ENCODE data around the gene LRFN2. TPM values are rescaled to one million over a fixed set of nuclear protein-coding genes. Genes with fewer than 3 reads are reported as not detected.

Gene LRFN2
- total and polyA plus RNA-seq, 2 donors (not counting 1 experiment from before 2014, with no cell fraction given): not detected

GRCh38 chr6:40461643-40462042 lies 125.5 kb downstream of the LRFN2 start:
- H3K4me3 Mint-ChIP-seq: no peak overlapping the region
- no peaks in the 10 kb centered on the region for H4K20me1 ChIP-seq (ENCODE audit: control insufficient read depth, insufficient read depth, low read length, poor library complexity, severe bottlenecking)
- no peak overlapping the region for H3K4me3 ChIP-seq (ENCODE audit: control extremely low read depth in 1 of 5, extremely low read depth in 1 of 5, insufficient read depth in 1 of 5, low read depth in 2 of 5, low read length in 4 of 5)
- intact Hi-C loops (cut with micrococcal nuclease): no loop called here
- no peaks in the 10 kb centered on the region for H3K27me3 ChIP-seq (replicated peaks in 1 of 4; ENCODE audit: control extremely low read depth in 1 of 4, control insufficient read depth in 3 of 4, insufficient read depth in 4 of 4, low read length in 3 of 4)
- H3K9me3 Mint-ChIP-seq (ENCODE audit: insufficient read depth): no peaks in the 10 kb centered on the region
- no peak overlapping the region for H2AFZ ChIP-seq (ENCODE audit: insufficient read depth, low read depth, low read length, poor library complexity, severe bottlenecking)
- no CpG with 5 or more reads among the region's 3 CpGs for WGBS (ENCODE audit: insufficient coverage)
- H3K27ac Mint-ChIP-seq: no peak overlapping the region
- no peaks in the 10 kb centered on the region for H3K9me3 ChIP-seq (ENCODE audit: control extremely low read depth in 1 of 3, control insufficient read depth in 2 of 3, insufficient read depth in 1 of 3, low read length in 2 of 3)
- TF ChIP-seq, protein P1, sequence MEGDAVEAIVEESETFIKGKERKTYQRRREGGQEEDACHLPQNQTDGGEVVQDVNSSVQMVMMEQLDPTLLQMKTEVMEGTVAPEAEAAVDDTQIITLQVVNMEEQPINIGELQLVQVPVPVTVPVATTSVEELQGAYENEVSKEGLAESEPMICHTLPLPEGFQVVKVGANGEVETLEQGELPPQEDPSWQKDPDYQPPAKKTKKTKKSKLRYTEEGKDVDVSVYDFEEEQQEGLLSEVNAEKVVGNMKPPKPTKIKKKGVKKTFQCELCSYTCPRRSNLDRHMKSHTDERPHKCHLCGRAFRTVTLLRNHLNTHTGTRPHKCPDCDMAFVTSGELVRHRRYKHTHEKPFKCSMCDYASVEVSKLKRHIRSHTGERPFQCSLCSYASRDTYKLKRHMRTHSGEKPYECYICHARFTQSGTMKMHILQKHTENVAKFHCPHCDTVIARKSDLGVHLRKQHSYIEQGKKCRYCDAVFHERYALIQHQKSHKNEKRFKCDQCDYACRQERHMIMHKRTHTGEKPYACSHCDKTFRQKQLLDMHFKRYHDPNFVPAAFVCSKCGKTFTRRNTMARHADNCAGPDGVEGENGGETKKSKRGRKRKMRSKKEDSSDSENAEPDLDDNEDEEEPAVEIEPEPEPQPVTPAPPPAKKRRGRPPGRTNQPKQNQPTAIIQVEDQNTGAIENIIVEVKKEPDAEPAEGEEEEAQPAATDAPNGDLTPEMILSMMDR (IDR thresholded peaks at IDR 0.05): no peak
- no peak for TF ChIP-seq EZH2 (IDR thresholded peaks at IDR 0.05; ENCODE audit: borderline replicate concordance, insufficient read depth, low read depth, low read length, poor library complexity, severe bottlenecking)
- no peak overlapping the region for H3K27ac ChIP-seq (ENCODE audit: low read length in 2 of 2)
- no peak for ATAC-seq (ENCODE audit: low read depth)
- H3K4me1 ChIP-seq (ENCODE audit: control insufficient read depth in 2 of 2, insufficient read depth in 2 of 2, low read length in 2 of 2): no peaks in the 10 kb centered on the region
- ChIA-PET CTCF (no interaction called here), POLR2A (no interaction called here)
- DNase-seq: no peak
- H3K4me1 Mint-ChIP-seq: no peaks in the 10 kb centered on the region
- no peak overlapping the region for H3K9ac ChIP-seq (ENCODE audit: low read length)
- H3K36me3 ChIP-seq (replicated peaks in 1 of 2; ENCODE audit: control extremely low read depth in 1 of 2, control insufficient read depth in 1 of 2, extremely low read depth in 1 of 2, insufficient read depth in 2 of 2, low read length in 1 of 2): no peaks in the 10 kb centered on the region
- peaks cover 3% of the 10 kb centered on the region for H3K27me3 Mint-ChIP-seq
- no peaks in the 10 kb centered on the region for H3K79me2 ChIP-seq (ENCODE audit: control insufficient read depth, insufficient read depth, low read length)
- no peak overlapping the region for H3K4me2 ChIP-seq (replicated peaks; ENCODE audit: low read depth, low read length, poor library complexity, severe bottlenecking)

GRCh38 chr6:40460380-40460779 lies 126.8 kb downstream of the LRFN2 start:
- CTCF ChIA-PET: no interaction called here
- H3K4me3 ChIP-seq (ENCODE audit: control extremely low read depth in 1 of 5, extremely low read depth in 1 of 5, insufficient read depth in 1 of 5, low read depth in 2 of 5, low read length in 4 of 5): no peak overlapping the region
- Mint-ChIP-seq H3K27me3 (peaks cover 3% of the 10 kb centered on the region), H3K4me1 (no peaks in the 10 kb centered on the region), H3K27ac (no peak overlapping the region), H3K4me3 (no peak overlapping the region), H3K9me3 (ENCODE audit: insufficient read depth) (no peaks in the 10 kb centered on the region)
- H3K9me3 ChIP-seq (ENCODE audit: control extremely low read depth in 1 of 3, control insufficient read depth in 2 of 3, insufficient read depth in 1 of 3, low read length in 2 of 3): no peaks in the 10 kb centered on the region
- H3K27ac ChIP-seq (ENCODE audit: low read length in 2 of 2): no peak overlapping the region
- intact Hi-C loops (cut with micrococcal nuclease): no loop called here
- no peak for DNase-seq
- no peaks in the 10 kb centered on the region for H3K79me2 ChIP-seq (ENCODE audit: control insufficient read depth, insufficient read depth, low read length)
- H3K36me3 ChIP-seq (replicated peaks in 1 of 2; ENCODE audit: control extremely low read depth in 1 of 2, control insufficient read depth in 1 of 2, extremely low read depth in 1 of 2, insufficient read depth in 2 of 2, low read length in 1 of 2): no peaks in the 10 kb centered on the region
- no peak for ATAC-seq (ENCODE audit: low read depth)
- POLR2A ChIA-PET: no interaction called here
- H3K4me1 ChIP-seq (ENCODE audit: control insufficient read depth in 2 of 2, insufficient read depth in 2 of 2, low read length in 2 of 2): no peaks in the 10 kb centered on the region
- H3K9ac ChIP-seq (ENCODE audit: low read length): no peak overlapping the region
- no peaks in the 10 kb centered on the region for H4K20me1 ChIP-seq (ENCODE audit: control insufficient read depth, insufficient read depth, low read length, poor library complexity, severe bottlenecking)
- no peaks in the 10 kb centered on the region for H3K27me3 ChIP-seq (replicated peaks in 1 of 4; ENCODE audit: control extremely low read depth in 1 of 4, control insufficient read depth in 3 of 4, insufficient read depth in 4 of 4, low read length in 3 of 4)
- H3K4me2 ChIP-seq (replicated peaks; ENCODE audit: low read depth, low read length, poor library complexity, severe bottlenecking): no peak overlapping the region
- TF ChIP-seq, protein P1 (IDR thresholded peaks at IDR 0.05): no peak
- TF ChIP-seq EZH2 (IDR thresholded peaks at IDR 0.05; ENCODE audit: borderline replicate concordance, insufficient read depth, low read depth, low read length, poor library complexity, severe bottlenecking): no peak
- no CpG with 5 or more reads among the region's 1 CpG for WGBS (ENCODE audit: insufficient coverage)
- H2AFZ ChIP-seq (ENCODE audit: insufficient read depth, low read depth, low read length, poor library complexity, severe bottlenecking): no peak overlapping the region
